CD4-positive, alpha-beta T cell treated with Interleukin-15 for 4 hours (primary cell): ENCODE results near the gene ESYT1.

Source experiments
- DNase-seq: peaks from one replicate; pipeline ENCODE4 v3.0.0-alpha.2; 2020; ENCODE audit warnings: low spot score

Gene ESYT1

GRCh38 chr12:56128670-56129205, 671 bp downstream of the ESYT1 start:
- no peak for DNase-seq

DNA sequence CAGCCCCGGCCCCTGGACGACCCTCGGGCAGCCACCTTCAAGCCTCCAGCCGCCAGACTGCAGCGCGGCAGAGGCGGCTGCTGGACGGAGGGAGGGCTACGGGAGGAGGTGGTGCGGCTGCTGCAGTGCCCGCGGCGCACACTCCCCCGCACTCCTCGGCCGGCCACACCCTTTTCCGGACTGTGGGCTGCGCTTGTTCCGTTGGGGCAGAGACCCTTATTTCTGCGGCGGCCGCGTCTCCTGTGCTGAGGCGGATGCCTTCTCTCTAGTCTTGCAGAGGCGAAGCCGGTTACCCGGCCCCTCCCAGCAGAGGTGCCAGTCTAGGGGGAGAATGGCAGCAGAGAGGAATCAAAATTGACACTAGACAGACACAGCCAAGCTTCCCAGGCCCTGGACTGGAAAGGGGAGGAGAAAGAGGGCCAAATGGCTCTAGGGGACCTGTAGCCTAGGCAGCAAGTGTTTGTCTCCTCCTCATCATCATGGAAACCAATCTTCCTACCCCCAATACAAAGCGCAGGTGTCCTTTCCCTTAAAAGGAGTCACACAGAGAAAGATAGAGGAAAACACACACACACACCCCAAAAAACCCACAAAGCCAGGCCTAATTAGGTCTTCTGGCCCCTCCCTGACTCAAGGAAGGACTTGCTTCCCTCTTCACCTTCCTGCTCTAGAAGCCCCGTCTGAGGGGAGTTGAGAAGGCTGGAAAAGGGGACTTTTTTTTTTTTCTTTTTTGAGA, 1.3 kb downstream of the ESYT1 start:
- DNase-seq: peak; percentile 83

GRCh38 chr12:56129942-56130495, 2.0 kb downstream of the ESYT1 start:
- no peak for DNase-seq

- DNase-seq: no peak
Measured at GRCh38 chr12:56130876-56131275, 2.8 kb downstream of the ESYT1 start.

DNA sequence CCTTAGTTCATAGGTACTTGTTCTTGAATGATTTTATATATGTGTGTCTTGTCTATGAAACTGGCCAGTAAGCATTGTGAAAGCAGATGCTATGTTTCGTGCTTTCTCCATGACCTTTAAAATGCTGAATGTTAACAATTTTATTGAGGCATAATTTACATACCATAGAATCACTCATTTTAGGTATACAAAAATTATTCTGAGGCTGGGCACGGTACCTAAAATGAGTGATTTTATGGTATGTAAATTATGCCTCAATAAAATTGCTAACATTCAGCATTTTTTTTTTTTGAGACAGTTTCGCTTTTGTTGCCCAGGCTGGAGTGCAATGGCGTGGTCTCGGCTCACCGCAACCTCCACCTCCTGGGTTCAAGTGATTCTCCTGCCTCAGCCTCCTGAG, 6.8 kb downstream of the ESYT1 start:
- DNase-seq: no peak

DNA sequence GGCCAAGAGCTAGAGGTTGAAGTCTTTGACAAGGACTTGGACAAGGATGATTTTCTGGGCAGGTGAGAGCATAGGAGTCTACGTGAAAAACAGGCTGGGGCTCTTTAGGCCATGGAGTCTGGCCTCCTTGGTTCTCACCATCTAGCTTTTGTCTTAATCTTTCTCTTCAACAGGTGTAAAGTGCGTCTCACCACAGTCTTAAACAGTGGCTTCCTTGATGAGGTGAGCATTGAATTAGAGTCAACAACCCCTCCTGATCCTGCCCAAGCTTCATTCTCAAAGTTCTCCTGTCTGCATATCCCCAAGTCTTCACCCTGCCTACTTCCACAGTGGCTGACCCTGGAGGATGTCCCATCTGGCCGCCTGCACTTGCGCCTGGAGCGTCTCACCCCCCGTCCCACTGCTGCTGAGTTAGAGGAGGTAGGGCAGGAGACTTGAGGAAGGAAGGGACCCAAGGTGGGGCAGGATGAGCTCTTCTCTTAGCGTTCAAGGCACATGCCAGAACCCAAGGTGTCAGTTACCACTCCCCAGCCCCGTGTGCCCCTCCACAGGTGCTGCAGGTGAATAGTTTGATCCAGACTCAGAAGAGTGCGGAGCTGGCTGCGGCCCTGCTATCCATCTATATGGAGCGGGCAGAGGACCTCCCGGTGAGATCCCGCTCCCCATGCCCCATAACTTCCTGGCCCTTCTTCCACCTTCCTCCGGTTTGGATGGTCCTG, 9.9 kb downstream of the ESYT1 start:
- DNase-seq: no peak

DNA sequence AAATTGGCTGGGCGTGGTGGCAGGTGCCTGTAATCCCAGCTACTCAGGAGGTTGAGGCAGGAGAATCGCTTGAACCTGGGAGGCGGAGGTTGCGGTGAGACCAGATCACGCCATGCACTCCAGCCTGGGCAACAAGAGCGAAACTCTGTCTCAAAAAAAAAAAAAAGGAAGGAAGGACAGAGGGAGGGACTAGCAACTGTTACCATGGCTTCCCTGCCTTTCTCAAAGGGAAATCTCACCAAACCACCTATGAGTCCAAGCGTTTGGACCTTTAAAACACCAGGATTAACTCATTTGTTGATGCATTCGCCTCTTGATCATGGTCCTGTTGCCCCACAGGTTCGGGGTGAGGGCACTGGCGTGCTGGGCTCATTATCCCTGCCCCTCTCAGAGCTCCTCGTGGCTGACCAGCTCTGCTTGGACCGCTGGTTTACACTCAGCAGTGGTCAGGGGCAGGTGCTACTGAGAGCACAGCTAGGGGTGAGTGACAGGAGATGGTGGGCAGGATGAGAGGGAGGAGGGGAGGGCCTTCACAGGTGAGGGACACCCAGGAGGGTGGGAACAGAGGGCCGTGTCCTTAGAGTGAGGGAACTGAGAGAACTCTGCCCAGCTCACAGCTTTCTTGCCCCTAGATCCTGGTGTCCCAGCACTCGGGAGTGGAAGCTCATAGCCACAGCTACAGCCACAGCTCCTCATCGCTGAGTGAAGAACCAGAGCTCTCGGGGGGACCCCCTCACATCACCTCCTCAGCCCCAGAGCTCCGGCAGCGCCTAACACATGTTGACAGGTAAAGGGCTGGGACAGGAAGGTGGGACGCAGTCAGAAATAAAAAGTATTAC, 14.1 kb downstream of the ESYT1 start:
- no peak for DNase-seq

DNA sequence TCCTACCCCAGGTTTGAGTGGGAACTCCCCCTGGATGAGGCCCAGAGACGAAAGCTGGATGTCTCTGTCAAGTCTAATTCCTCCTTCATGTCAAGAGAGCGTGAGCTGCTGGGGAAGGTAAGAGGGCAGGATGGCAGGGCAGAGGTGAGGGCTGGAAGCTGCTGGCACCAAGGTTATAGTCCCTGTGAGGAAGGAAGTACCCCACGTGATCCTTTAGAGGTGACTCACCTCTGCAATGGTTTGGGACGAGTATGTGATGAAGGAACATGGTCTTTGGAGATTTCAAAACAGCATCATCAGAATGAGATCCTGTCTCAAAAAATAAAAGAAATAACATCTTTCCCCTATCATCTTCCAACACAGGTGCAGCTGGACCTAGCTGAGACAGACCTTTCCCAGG, 15.2 kb downstream of the ESYT1 start:
- peak; percentile 41 for DNase-seq

DNA sequence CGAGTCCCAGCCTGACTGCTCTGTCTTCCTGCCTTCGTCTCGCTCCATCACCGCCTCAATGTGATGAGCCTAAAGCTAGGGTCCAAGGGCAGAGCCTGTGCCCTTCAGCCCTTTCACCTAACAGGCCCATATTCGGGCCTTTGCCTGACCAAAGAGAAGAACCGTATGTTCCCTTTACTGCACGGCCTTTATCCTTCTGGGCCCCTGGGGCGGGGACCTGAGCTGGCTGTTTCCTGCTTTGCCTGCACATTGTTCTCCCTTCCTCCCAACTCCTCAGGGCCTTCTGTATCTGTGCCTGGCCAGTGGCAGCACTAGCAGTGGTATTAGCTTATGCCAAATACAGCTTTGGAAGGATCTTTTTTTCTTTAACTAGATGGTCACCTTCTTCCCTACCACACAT, 15.8 kb downstream of the ESYT1 start:
- no peak for DNase-seq

DNA sequence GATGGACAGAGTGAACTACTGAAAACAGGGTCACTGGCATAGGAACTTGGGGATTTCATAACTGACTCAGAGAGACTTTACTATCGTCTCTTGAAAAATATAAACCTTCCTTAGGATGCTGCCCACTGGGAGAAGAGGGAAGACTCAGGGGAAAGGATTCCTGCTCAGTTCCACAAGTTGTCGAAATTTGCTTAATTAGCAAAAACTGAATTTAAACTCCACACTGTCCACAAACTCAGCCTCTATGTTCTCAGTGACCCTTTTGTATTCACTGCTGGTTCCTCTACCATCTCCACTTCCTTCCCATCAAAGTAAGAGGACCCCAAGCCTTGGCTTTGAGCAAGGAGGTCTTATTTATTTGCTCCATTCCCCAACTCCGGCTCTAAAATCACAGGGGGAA, 17.1 kb downstream of the ESYT1 start:
- DNase-seq: no peak

DNA sequence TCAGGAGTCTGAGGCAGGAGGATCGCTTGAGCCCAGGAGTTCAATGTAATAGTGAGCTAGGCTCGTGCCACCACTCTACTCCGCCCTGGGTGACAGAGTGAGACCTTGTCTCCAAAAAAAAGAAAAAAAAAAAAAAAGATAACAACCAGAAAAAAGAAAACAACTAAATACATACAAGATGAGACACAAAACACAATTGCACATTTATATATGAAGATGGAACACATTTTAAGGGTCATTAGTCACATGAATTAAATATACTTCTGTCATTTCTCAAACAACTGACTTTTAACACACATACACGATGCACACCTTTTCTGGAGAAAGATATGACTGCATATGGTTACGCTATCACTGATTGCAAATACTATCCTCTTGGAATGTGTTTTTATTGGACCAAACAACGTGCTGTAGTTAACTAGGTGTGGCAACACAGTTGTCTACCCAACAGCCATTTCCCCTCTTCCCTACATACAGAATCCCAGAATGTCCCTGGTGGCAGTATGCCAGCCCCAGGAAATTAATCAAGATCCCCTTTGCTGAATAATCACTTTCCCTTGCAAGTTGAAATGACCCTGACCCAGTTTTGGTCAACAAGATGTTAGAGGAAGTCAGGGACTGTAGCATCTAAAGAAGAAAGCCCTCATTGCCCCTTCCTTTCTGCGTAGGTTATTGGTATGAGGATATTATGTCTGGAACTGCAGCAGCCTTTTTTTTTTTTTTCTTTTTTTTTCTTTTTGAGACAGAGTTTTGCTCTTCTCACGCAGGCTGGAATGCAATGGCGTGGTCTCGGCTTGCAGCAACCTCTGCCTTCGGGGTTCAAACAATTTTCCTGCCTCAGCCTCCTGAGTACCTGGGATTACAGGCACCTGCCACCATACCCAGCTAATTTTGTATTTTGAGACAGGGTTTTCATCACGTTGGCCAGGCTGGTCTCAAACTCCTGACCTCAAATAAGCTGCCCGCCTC, 18.7 kb downstream of the ESYT1 start:
- no peak for DNase-seq

GRCh38 chr12:56150563-56150962, 22.5 kb downstream of the ESYT1 start:
- DNase-seq: no peak

DNA sequence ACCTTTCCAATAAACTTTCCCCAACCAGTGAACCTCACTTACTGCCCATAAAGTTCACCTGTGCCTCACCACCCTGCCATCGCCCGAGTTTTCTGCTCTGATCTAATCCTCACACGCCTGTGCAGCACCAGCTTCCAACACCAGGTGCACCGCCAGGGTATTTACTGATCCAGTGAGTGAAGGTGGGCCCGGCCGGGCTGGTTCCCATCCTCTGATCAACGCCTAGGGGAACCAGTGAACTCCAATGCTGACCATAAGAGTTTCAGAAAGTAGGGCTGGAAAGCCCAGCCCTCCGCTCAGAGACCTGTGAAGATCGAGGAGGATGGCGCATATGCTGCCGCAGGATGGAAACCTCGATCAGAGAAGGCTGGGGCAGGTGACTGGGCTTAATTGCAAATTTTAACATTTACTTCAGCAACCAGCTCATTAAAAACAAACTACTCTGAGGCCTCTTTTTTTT, 23.6 kb downstream of the ESYT1 start:
- peak; percentile 70 for DNase-seq

DNA sequence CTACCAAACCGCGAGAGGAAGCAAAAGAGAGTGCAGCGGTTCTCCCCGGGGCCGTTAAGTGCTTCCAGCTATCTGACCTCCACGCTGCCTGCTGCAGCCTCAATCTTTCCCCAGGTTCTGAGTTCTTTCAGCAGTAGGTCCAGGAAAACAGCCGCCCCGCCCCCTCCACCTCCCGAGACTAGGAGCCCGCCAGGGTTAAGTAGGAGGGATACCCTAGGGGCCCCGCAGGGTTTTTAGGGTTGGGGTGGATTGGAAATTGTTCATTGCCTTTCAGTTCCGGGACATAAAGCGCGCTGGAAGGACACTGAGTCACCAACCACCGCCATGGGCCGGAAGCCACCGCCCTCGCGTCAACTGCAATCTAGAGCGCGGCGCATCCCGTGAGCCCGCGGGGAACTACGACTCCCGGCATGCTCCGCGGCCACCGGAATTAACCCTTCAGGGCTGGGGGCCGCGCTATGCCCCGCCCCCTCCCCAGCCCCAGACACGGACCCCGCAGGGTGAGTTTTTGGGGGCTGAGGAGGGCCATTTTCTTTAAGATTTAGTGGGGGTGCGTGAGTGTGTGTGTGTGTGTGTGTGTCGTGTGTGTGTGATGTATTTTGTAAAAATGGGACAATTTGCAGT, 24.2 kb downstream of the ESYT1 start, which contains the start of gene MYL6B:
TSS of gene MYL6B (plus strand) at position 456 of the 624 bp plus-strand sequence. CDS start 1,332 bp downstream, outside the sequence.
- peak; percentile 92 for DNase-seq

DNA sequence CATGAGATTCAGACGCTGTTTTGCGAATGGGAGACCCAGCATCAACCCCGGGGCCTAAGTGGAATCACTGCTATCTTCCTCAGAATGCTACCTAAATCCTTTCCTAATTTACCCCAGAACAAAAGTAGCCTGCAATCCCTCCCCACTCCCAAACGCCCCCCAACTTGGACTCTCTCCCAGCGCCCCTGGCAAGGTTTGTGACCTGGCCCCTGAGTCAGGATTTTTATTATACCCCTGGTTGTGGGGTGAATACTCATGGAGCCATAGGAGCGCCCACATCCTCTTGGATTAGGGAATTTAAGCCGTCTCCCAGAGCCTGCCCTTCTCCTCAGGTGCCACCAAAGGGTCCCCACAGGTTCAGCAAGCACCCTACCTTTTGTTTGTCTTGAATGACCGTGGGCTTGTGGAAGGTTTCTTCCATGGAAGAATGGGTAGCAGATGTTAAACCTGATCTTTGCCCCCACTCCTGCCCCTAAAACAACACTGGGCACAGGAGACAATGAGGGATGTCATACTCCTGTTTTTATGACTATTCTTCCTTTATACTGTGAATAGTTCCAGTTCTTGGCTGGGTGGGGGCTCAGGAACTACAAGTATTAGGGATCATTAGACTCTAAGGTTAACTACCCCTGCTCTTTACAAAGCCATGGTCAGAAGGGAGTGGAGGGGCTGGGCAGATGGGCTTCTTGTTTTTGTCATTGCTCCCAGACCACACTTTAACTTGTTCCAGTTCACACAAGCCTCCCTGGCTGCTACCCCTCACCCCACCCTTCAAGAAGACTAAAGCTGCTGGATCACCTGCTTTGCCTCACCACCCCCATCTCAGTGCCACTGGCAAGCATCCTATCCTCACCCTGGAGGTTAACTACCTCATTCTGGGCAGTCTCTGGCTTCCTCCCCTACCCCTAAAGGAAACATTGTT, 24.9 kb downstream of the ESYT1 start:
- DNase-seq: no peak

- DNase-seq: no peak
Measured at GRCh38 chr12:56153678-56154065, 25.6 kb downstream of the ESYT1 start.

- DNase-seq: no peak
Measured at GRCh38 chr12:56154246-56154771, 26.2 kb downstream of the ESYT1 start.

GRCh38 chr12:56154818-56155217, 26.8 kb downstream of the ESYT1 start:
- DNase-seq: no peak
